Gastroesophageal sphincter (tissue), 4 donors: Measurements from ENCODE around the gene POSTN. TPM values are rescaled to one million over a fixed set of nuclear protein-coding genes. Genes with fewer than 3 reads are reported as not detected.

Source experiments
- ATAC-seq: fragments of 150-250 bp; one replicate; pipeline ENCODE4 v1.9.1; 2016; ENCODE audit warnings: mild to moderate bottlenecking, moderate library complexity
- H3K27ac ChIP-seq, 4 donors: fragments of 200-600 bp; sonication (generic) in 3 of 4; 1 replicate in 3 of 4; 2 replicates in 1 of 4; pipeline ENCODE4 v1.5.1; 2016 to 2019
- H3K27me3 ChIP-seq: fragments of 200-600 bp; sonication (generic); one replicate; pipeline ENCODE4 v1.5.1; 2019
- H3K36me3 ChIP-seq, 2 donors: fragments of 200-600 bp; sonication (generic); one replicate each; pipeline ENCODE4 v1.5.1; 2019; ENCODE audit warnings: control low read depth in 1 of 2
- H3K4me1 ChIP-seq, 3 donors: fragments of 200-600 bp; sonication (generic); 1 replicate in 2 of 3; 2 replicates in 1 of 3; pipeline ENCODE4 v1.5.1; 2016 to 2019; ENCODE audit warnings: control low read depth in 2 of 3
- H3K4me3 ChIP-seq, 2 donors: fragments of 200-600 bp; sonication (generic); one replicate each; pipeline ENCODE4 v1.5.1; 2019; ENCODE audit warnings: mild to moderate bottlenecking in 1 of 2, moderate library complexity in 1 of 2
- H3K9me3 ChIP-seq, 3 donors: fragments of 200-600 bp; sonication (generic); one replicate each; pipeline ENCODE4 v1.5.1; 2017 to 2019; ENCODE audit warnings: control low read depth in 2 of 3
- CTCF ChIP-seq, 4 experiments: fragments of 200-600 bp in 2 of 4; fragments of 450-650 bp in 2 of 4; sonication (generic) in 1 of 4; IDR thresholded peaks; one replicate each; pipeline ENCODE4 v1.5.1; 2017 to 2019; ENCODE audit warnings: antibody characterized with exemption in 4 of 4, mild to moderate bottlenecking in 2 of 4, moderate library complexity in 2 of 4
- EP300 ChIP-seq: sonication (generic); formaldehyde crosslinking; IDR thresholded peaks from one replicate; pipeline ENCODE4 v1.6.1; 2017; ENCODE audit warnings: antibody characterized with exemption, mild to moderate bottlenecking
- POLR2A ChIP-seq, 2 donors: fragments of 450-650 bp; IDR thresholded peaks; one replicate each; pipeline ENCODE4 v1.6.1; 2017; ENCODE audit warnings: antibody characterized with exemption in 2 of 2, mild to moderate bottlenecking in 2 of 2, moderate library complexity in 1 of 2
- POLR2AphosphoS5 ChIP-seq: sonication (generic); formaldehyde crosslinking; IDR thresholded peaks from one replicate; pipeline ENCODE4 v1.6.1; 2017; ENCODE audit warnings: antibody characterized with exemption
- WGBS, 2 donors: methylation state at CpG; one replicate each; pipeline ENCODE4 v1.1.5; 2018; ENCODE audit warnings: low coverage in 1 of 2; 5-methylcytosine and 5-hydroxymethylcytosine counted together
- total RNA-seq, 4 donors: library from RNA; depleted of rRNA; stranded (reverse); fragments of >200 nt; gene quantifications; one replicate each; pipeline ENCODE4 v1.1.0, GENCODE V29; 2016

POSTN gene
- total RNA-seq, 4 donors from 2014 or later = 19.0 to 119 (median 55.2) TPM

GRCh38 chr13:37587236-37587635 lies 11.3 kb downstream of the POSTN start:
- TF ChIP-seq CTCF (IDR thresholded peaks at IDR 0.05) = no peak
- TF ChIP-seq POLR2AphosphoS5 = no peak
- TF ChIP-seq POLR2A (IDR thresholded peaks at IDR 0.05) = no peak
- no peak for TF ChIP-seq EP300
- Histone ChIP-seq H3K27ac (no peak overlapping the region), H3K36me3 (peaks cover 0 to under 1% of the 10 kb centered on the region in 2 donors), H3K4me1 (no peaks in the 10 kb centered on the region), H3K27me3 (no peaks in the 10 kb centered on the region), H3K4me3 (no peak overlapping the region), H3K9me3 (no peaks in the 10 kb centered on the region)
- 35 to 64% methylated on average over 2 of the region's 2 CpGs for WGBS, 2 donors
- ATAC-seq = no peak

DNA sequence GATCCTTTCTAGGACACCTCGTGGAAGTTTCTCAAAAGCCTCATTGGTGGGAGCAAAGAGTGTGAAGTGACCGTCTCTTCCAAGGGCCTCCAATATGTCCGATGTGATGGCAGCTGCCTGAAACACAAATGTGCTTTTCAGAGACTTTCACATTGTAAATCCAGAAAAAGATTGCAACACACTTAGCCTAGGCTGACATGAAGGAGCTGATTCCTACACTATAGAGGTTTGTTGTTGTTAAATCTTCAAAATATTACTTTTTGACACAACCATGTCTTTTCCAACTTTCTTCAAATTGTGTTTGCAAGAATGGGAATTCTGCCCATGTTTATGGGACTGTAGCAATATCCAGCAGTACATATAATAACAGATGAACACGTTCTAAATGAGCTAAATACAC lies 12.4 kb downstream of the POSTN start:
- no peak overlapping the region for H3K27ac ChIP-seq
- H3K36me3 ChIP-seq = peaks cover 0 to 6% of the 10 kb centered on the region in 2 donors
- H3K4me3 ChIP-seq = no peak overlapping the region
- no peaks in the 10 kb centered on the region for H3K27me3 ChIP-seq
- no peak for ATAC-seq
- no peak for TF ChIP-seq POLR2AphosphoS5
- TF ChIP-seq EP300 = no peak
- TF ChIP-seq POLR2A (IDR thresholded peaks at IDR 0.05) = no peak
- no peak for TF ChIP-seq CTCF (IDR thresholded peaks at IDR 0.05)
- no peaks in the 10 kb centered on the region for H3K4me1 ChIP-seq
- 93 to 96% methylated on average over 4 of the region's 4 CpGs for WGBS, 2 donors
- no peaks in the 10 kb centered on the region for H3K9me3 ChIP-seq

GRCh38 chr13:37585541-37585940 lies 13.0 kb downstream of the POSTN start:
- H3K4me3 ChIP-seq = no peak overlapping the region
- WGBS, 2 donors = 56 to 62% methylated on average over 1 of the region's 1 CpG
- TF ChIP-seq POLR2A (IDR thresholded peaks at IDR 0.05) (no peak), POLR2AphosphoS5 (no peak)
- H3K9me3 ChIP-seq = no peaks in the 10 kb centered on the region
- no peak overlapping the region for H3K27ac ChIP-seq
- peaks cover 0 to 6% of the 10 kb centered on the region in 2 donors for H3K36me3 ChIP-seq
- ATAC-seq = no peak
- H3K27me3 ChIP-seq = no peaks in the 10 kb centered on the region
- H3K4me1 ChIP-seq = no peaks in the 10 kb centered on the region

DNA sequence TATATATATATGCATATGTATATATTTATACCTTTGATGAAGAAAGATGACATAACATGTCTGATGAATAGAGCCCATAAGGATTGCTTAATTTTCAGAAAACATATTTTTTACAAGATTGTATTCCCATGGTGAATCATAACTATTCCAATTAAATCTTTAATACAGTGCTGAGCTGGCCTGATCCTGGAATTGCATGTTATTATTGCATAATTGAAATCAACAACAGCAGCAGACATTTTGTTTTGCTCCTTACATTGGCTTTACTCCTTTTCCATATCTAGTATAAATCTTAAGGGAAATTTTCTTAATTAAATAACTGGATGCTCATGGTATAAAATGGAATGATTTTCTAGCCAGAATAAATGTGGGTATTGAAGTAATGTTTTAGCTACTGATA lies 22.0 kb downstream of the POSTN start:
- Histone ChIP-seq H3K27me3 (no peaks in the 10 kb centered on the region), H3K27ac (no peak overlapping the region), H3K9me3 (no peaks in the 10 kb centered on the region), H3K4me3 (no peak overlapping the region), H3K36me3 (no peaks in the 10 kb centered on the region), H3K4me1 (no peaks in the 10 kb centered on the region)
- TF ChIP-seq EP300 (no peak), POLR2A (IDR thresholded peaks at IDR 0.05) (no peak)
- no peak for ATAC-seq

DNA sequence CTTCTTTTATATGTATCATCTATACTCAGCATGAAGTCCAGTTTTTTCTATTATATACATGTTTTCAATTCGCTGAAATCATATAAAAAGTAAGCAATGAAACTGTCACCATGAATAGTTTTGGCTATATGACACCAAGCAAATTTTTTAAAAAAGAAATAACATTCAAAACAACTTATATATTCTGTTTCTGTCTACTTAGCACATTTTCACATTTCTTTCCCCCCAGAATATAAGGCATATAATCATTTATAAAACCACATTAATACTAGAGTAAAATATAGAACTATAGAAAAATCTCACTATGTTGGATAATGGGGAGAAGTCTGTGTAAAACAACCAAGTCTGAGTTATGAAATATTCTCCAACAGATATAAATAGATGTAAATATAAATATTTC lies 33.1 kb downstream of the POSTN start:
- Histone ChIP-seq H3K27me3 (no peaks in the 10 kb centered on the region), H3K9me3 (no peaks in the 10 kb centered on the region), H3K4me1 (no peaks in the 10 kb centered on the region), H3K4me3 (no peak overlapping the region), H3K36me3 (no peaks in the 10 kb centered on the region), H3K27ac (no peak overlapping the region)
- WGBS, 2 donors = 89% methylated on average over 1 of the region's 1 CpG; no CpG with 5 or more reads in 1 of the 2 donors
- no peak for TF ChIP-seq CTCF (IDR thresholded peaks at IDR 0.05)
- no peak for TF ChIP-seq POLR2AphosphoS5
- TF ChIP-seq POLR2A (IDR thresholded peaks at IDR 0.05) = no peak
- TF ChIP-seq EP300 = no peak
- no peak for ATAC-seq

GRCh38 chr13:37561031-37561430 lies 37.5 kb downstream of the POSTN start:
- no peak overlapping the region for H3K4me3 ChIP-seq
- TF ChIP-seq EP300 (no peak), CTCF (IDR thresholded peaks at IDR 0.05) (no peak), POLR2AphosphoS5 (no peak), POLR2A (IDR thresholded peaks at IDR 0.05) (no peak)
- no peaks in the 10 kb centered on the region for H3K36me3 ChIP-seq
- WGBS, 2 donors = 92 to 100% methylated on average over 2 of the region's 2 CpGs
- H3K27me3 ChIP-seq = no peaks in the 10 kb centered on the region
- no peaks in the 10 kb centered on the region for H3K4me1 ChIP-seq
- ATAC-seq = no peak
- H3K27ac ChIP-seq = no peak overlapping the region
- peaks cover 0 to 19% (median 0%) of the 10 kb centered on the region in 3 donors for H3K9me3 ChIP-seq
